ENCODE results near the gene CLDN6. TPM values are rescaled to one million over a fixed set of nuclear protein-coding genes. Genes with fewer than 3 reads are reported as not detected.
A peak's percentile ranks its signal among the peaks of the same experiment; 100 is the strongest.

Gene CLDN6
- total RNA-seq, 1 donor from 2014 or later = not detected

- Histone ChIP-seq H3K9me3 (no peaks in the 10 kb centered on the region), H3K4me3 (peak overlapping the region; percentile 63 to 68), H3K27me3 (peaks cover 5% of the 10 kb centered on the region), H3K36me3 (no peaks in the 10 kb centered on the region), H3K27ac (peak overlapping the region; percentile 96), H3K4me1 (peaks cover 51% of the 10 kb centered on the region)
- TF ChIP-seq POLR2A (IDR thresholded peaks at IDR 0.05) (no peak), CTCF (IDR thresholded peaks at IDR 0.05) (no peak), POLR2AphosphoS5 (IDR thresholded peaks at IDR 0.05; ENCODE audit: insufficient read depth in 1 of 2, low read depth in 1 of 2) (peak; percentile 28 to 93)
- DNase-seq (ENCODE audit: extremely low spot score in 2 of 2) = peak in 1 of 2 donors; percentile 92
- intact Hi-C loops (cut with DNase I) = no loop called here
Measured at GRCh38 chr16:3020604-3021448, 2.8 kb upstream of the CLDN6 start.

- Histone ChIP-seq H3K4me3 (peak within 1 kb of the TSS; percentile 63 to 68), H3K27me3 (peaks cover 5% of the 10 kb centered on the region), H3K36me3 (no peaks in the 10 kb centered on the region), H3K9me3 (no peaks in the 10 kb centered on the region), H3K27ac (peak within 1 kb of the TSS; percentile 96), H3K4me1 (peaks cover 48% of the 10 kb centered on the region)
- peak in 1 of 2 donors; percentile 85 for TF ChIP-seq POLR2A (IDR thresholded peaks at IDR 0.05)
- peak in 1 of 2 donors; percentile 58 for TF ChIP-seq POLR2AphosphoS5 (IDR thresholded peaks at IDR 0.05; ENCODE audit: insufficient read depth in 1 of 2, low read depth in 1 of 2)
- TF ChIP-seq CTCF (IDR thresholded peaks at IDR 0.05) = no peak
- intact Hi-C loops (cut with DNase I) = no loop called here
- no peak for DNase-seq (ENCODE audit: extremely low spot score in 2 of 2)
Measured at GRCh38 chr16:3020247-3020603, 2.2 kb upstream of the CLDN6 start, which contains the start of gene TNFRSF12A. TNFRSF12A (plus strand) TSS chr16:3020368; CDS start chr16:3020398, 30 bp downstream.

- H3K27me3 ChIP-seq = peaks cover 5% of the 10 kb centered on the region
- H3K36me3 ChIP-seq = no peaks in the 10 kb centered on the region
- peaks cover 43% of the 10 kb centered on the region for H3K4me1 ChIP-seq
- peak overlapping the region; percentile 63 to 68 for H3K4me3 ChIP-seq
- no peaks in the 10 kb centered on the region for H3K9me3 ChIP-seq
- no peak overlapping the region for H3K27ac ChIP-seq
- no peak for DNase-seq (ENCODE audit: extremely low spot score in 2 of 2)
- TF ChIP-seq POLR2AphosphoS5 (IDR thresholded peaks at IDR 0.05; ENCODE audit: insufficient read depth in 1 of 2, low read depth in 1 of 2) (no peak), CTCF (IDR thresholded peaks at IDR 0.05) (no peak), POLR2A (IDR thresholded peaks at IDR 0.05) (no peak)
- intact Hi-C loops (cut with DNase I) = no loop called here
Measured at GRCh38 chr16:3019594-3020246, 1.7 kb upstream of the CLDN6 start.

GRCh38 chr16:3017344-3017743, 639 bp downstream of the CLDN6 start:
- Histone ChIP-seq H3K27ac (no peak overlapping the region), H3K9me3 (no peaks in the 10 kb centered on the region), H3K27me3 (peaks cover 9% of the 10 kb centered on the region), H3K4me3 (no peak overlapping the region), H3K36me3 (no peaks in the 10 kb centered on the region), H3K4me1 (peaks cover 26% of the 10 kb centered on the region)
- DNase-seq (ENCODE audit: extremely low spot score in 2 of 2) = no peak
- intact Hi-C loops (cut with DNase I) = no loop called here
- TF ChIP-seq POLR2A (IDR thresholded peaks at IDR 0.05) (no peak), POLR2AphosphoS5 (IDR thresholded peaks at IDR 0.05; ENCODE audit: insufficient read depth in 1 of 2, low read depth in 1 of 2) (no peak), CTCF (IDR thresholded peaks at IDR 0.05) (no peak)

Measured in vagina (tissue), 2 donors.